ENCODE results near the gene TTLL12. TPM values are rescaled to one million over a fixed set of nuclear protein-coding genes. Genes with fewer than 3 reads are reported as not detected.
"Not testable (repeated sequence)": the region's sequence is repeated elsewhere in the genome, so short reads cannot be mapped to it uniquely, and the experiment has no call there.

TTLL12 gene
- total and polyA plus RNA-seq, 4 donors: 12.2 to 16.4 (median 13.4) TPM

DNA sequence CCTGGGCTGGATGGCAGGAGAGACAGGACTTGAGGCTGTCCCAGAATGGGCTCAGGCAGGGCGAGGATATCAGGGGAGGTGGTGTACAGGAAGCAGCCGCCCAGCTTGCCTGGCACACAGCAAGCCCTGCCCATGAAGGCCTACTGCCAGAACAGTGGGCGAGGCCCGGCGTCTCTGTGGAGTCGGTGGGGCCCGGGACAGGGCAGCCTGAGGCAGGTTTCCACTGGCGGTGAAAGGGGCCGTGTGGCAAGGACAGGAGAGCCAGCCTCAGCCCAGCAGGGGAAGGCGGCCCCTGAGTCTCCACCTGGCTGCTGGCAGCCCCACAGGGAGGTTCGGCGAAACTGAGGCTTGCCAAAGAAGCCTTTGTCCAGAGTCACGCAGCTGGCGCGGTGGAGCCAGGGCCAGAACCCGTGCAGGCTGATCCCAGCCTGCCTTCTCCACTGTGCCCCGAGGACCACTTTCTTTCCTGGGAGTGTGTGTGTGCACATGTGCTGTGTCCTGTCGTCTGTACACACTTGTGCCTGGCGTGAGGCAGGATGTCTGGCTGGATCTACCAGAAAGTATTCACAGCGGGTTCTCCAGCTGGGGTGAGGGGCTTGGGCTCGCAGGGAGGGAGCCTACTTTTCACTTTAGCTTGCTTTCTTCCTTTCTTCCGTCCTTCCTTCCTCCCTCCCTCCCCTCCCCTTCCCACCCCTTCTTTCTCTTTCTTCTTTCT is 34.4 kb downstream of the TTLL12 start:
- peak overlapping the region in 1 of 2 donors; percentile 87 for H3K27ac ChIP-seq (ENCODE audit: low read depth in 1 of 2, low read length in 2 of 2)
- peak overlapping the region; percentile 68 to 78 for H3K4me3 ChIP-seq (ENCODE audit: low read length in 2 of 2)
- intact Hi-C loops (cut with DNase I): loop anchor here in 1 of 2 donors (2.0 kb wide), 1 partner anchor 34 kb away; the partner anchor contains the start of gene TTLL12
- ATAC-seq (ENCODE audit: low FRiP score) (peak; percentile 79), DNase-seq (peak; percentile 90)
- WGBS, 2 donors: 1 to 2% methylated on average over 22 of the region's 22 CpGs
- no peaks in the 10 kb centered on the region for H3K27me3 ChIP-seq (ENCODE audit: control insufficient read depth in 1 of 2, insufficient read depth in 2 of 2, low read length in 1 of 2)
- H3K36me3 ChIP-seq (ENCODE audit: control insufficient read depth in 1 of 2, insufficient read depth in 2 of 2, low read length in 1 of 2): no peaks in the 10 kb centered on the region
- H3K9me3 ChIP-seq (ENCODE audit: control insufficient read depth, low read length): no peaks in the 10 kb centered on the region
- H3K4me1 ChIP-seq (ENCODE audit: control insufficient read depth in 1 of 2, insufficient read depth in 2 of 2, low read length in 2 of 2): no peaks in the 10 kb centered on the region

DNA sequence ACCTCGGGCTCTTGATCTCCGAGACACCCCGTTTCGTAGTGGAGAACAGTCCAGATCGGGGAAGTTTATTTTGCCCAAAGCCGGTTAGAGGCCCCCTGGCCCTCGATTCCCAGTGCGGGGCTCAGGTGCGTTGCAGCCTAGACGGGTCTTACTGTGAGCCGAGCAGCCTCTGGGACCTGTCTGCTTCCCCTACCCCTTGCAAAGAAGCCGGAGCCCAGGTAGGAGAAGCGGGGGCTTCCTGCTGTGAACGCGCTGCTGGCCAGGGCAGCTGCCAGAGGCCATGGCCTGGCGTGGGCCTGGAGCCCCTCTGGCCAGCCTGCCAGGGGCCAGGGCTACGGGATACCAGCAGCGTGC is 35.0 kb downstream of the TTLL12 start:
- intact Hi-C loops (cut with DNase I): loop anchor here in 1 of 2 donors (2.0 kb wide), 1 partner anchor 35 kb away; the partner anchor contains the start of gene TTLL12
- DNase-seq (no peak), ATAC-seq (ENCODE audit: low FRiP score) (no peak)
- H3K27ac ChIP-seq (ENCODE audit: low read depth in 1 of 2, low read length in 2 of 2): peak overlapping the region in 1 of 2 donors; percentile 87
- H3K36me3 ChIP-seq (ENCODE audit: control insufficient read depth in 1 of 2, insufficient read depth in 2 of 2, low read length in 1 of 2): no peaks in the 10 kb centered on the region
- peak overlapping the region; percentile 68 to 78 for H3K4me3 ChIP-seq (ENCODE audit: low read length in 2 of 2)
- H3K27me3 ChIP-seq (ENCODE audit: control insufficient read depth in 1 of 2, insufficient read depth in 2 of 2, low read length in 1 of 2): no peaks in the 10 kb centered on the region
- H3K9me3 ChIP-seq (ENCODE audit: control insufficient read depth, low read length): no peaks in the 10 kb centered on the region
- 1 to 5% methylated on average over 18 of the region's 18 CpGs for WGBS, 2 donors
- no peaks in the 10 kb centered on the region for H3K4me1 ChIP-seq (ENCODE audit: control insufficient read depth in 1 of 2, insufficient read depth in 2 of 2, low read length in 2 of 2)

DNA sequence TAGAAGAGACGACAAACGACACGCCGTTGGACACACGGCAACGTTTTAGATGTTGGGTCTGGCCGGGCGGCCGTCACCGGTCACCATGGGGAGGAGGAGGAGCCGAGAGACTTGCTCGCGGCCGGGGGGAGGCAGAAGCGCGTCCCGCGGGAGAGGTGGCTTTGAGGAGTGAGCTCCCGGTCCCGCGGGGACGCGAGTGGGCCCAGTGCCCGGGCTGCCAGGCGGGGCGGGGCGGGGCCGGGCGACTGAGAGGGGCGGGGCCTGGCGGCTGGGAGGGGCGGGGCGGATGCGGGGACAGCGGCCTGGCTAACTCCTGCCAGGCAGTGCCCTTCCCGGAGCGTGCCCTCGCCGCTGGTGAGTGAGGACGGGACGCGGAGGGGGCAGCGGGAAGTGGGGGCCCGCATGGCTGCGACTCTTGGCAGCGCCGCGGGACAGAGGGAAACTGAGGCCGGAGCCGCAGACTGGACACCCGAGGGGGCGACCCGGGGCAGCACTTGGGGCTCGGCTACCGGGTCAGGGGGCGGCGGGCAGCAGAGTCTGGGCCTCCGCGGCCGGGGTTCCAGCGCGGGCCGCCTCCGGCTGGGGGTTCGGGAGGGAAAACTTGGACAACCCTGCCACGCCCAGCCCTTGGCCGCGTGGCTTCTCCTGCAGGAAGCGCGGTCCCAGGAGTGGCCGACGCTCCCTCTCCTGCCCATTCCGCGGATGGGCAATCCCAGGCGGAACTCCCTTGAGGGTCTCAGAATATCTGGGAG is 35.5 kb downstream of the TTLL12 start, which contains the start of gene TSPO:
Gene TSPO (plus strand): TSS at position 309 of the 752 bp plus-strand sequence. CDS start 7,680 bp downstream, outside the sequence.
- Histone ChIP-seq H3K4me3 (ENCODE audit: low read length in 2 of 2) (peak within 1 kb of the TSS; percentile 68 to 78), H3K4me1 (ENCODE audit: control insufficient read depth in 1 of 2, insufficient read depth in 2 of 2, low read length in 2 of 2) (no peaks in the 10 kb centered on the region), H3K27me3 (ENCODE audit: control insufficient read depth in 1 of 2, insufficient read depth in 2 of 2, low read length in 1 of 2) (no peaks in the 10 kb centered on the region), H3K36me3 (ENCODE audit: control insufficient read depth in 1 of 2, insufficient read depth in 2 of 2, low read length in 1 of 2) (no peaks in the 10 kb centered on the region), H3K27ac (ENCODE audit: low read depth in 1 of 2, low read length in 2 of 2) (peak within 1 kb of the TSS in 1 of 2 donors; percentile 87), H3K9me3 (ENCODE audit: control insufficient read depth, low read length) (no peaks in the 10 kb centered on the region)
- ATAC-seq (ENCODE audit: low FRiP score) (peak; percentile 89), DNase-seq (peak; percentile 91 to 95)
- WGBS, 2 donors: 0 to 1% methylated on average over 61 to 75 of the region's 75 CpGs
- intact Hi-C loops (cut with DNase I): loop anchor here in 1 of 2 donors (2.0 kb wide), 1 partner anchor 35 kb away; the partner anchor contains the start of gene TTLL12

DNA sequence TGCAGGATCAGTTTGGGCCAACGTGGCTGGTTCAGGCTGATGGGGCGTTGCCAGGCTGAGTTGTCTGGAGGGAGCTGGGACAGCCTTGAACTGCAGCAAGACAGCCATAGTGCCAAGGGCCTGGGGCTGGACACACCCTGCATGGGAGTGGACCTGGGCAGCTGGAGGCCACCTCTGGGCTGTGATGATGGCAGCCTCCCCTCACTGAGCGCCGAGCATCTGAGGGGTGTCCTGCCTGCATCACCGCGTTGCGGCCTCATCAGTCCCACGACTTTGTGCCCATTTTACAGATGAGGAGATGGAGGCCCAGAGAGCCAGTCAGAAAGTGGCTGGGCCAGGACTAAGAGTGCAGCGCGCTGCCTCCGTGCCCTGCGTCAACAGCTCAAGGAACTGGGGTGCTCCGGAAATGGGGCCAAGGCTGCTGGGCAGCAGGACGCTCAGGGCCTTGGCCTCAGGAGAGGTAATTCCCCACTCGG is 36.2 kb downstream of the TTLL12 start:
- 58 to 64% methylated on average over 15 of the region's 15 CpGs for WGBS, 2 donors
- intact Hi-C loops (cut with DNase I): no loop called here
- ATAC-seq (ENCODE audit: low FRiP score): no peak

DNA sequence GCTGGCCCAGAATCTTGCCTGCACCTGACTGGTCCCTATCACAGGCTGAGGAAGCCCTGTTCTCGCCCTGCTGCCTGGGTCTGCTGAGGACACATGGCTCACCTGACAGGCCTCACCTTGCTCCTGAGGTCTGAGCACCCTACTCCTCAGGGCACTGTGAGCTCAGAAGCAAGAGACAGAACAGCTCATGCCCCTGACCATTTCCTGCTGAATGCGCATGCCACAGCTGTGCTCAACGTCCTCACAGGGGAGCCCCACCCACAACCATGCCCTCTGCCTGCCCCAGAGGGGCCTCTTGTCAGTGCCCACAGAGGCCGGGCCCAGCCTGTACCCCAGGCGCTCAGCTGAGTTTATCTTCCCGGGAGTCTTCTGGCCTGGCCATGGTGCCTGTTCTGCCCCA is 38.4 kb downstream of the TTLL12 start:
- Histone ChIP-seq H3K4me3 (ENCODE audit: low read length in 2 of 2) (no peak overlapping the region), H3K9me3 (ENCODE audit: control insufficient read depth, low read length) (no peaks in the 10 kb centered on the region), H3K27ac (ENCODE audit: low read depth in 1 of 2, low read length in 2 of 2) (no peak overlapping the region), H3K27me3 (ENCODE audit: control insufficient read depth in 1 of 2, insufficient read depth in 2 of 2, low read length in 1 of 2) (no peaks in the 10 kb centered on the region), H3K4me1 (ENCODE audit: control insufficient read depth in 1 of 2, insufficient read depth in 2 of 2, low read length in 2 of 2) (no peaks in the 10 kb centered on the region), H3K36me3 (ENCODE audit: control insufficient read depth in 1 of 2, insufficient read depth in 2 of 2, low read length in 1 of 2) (no peaks in the 10 kb centered on the region)
- ATAC-seq (ENCODE audit: low FRiP score) (no peak), DNase-seq (peak in 1 of 2 donors; percentile 63)
- WGBS, 2 donors: 73% methylated on average over 6 of the region's 6 CpGs
- intact Hi-C loops (cut with DNase I): no loop called here

More for the DNA sequence above, 36.2 kb downstream of the TTLL12 start:
- no peaks in the 10 kb centered on the region for H3K27me3 ChIP-seq (ENCODE audit: control insufficient read depth in 1 of 2, insufficient read depth in 2 of 2, low read length in 1 of 2)
- no peak overlapping the region for H3K27ac ChIP-seq (ENCODE audit: low read depth in 1 of 2, low read length in 2 of 2)
- H3K4me3 ChIP-seq (ENCODE audit: low read length in 2 of 2): no peak overlapping the region
- H3K36me3 ChIP-seq (ENCODE audit: control insufficient read depth in 1 of 2, insufficient read depth in 2 of 2, low read length in 1 of 2): no peaks in the 10 kb centered on the region
- DNase-seq: no peak
- no peaks in the 10 kb centered on the region for H3K4me1 ChIP-seq (ENCODE audit: control insufficient read depth in 1 of 2, insufficient read depth in 2 of 2, low read length in 2 of 2)
- H3K9me3 ChIP-seq (ENCODE audit: control insufficient read depth, low read length): no peaks in the 10 kb centered on the region

DNA sequence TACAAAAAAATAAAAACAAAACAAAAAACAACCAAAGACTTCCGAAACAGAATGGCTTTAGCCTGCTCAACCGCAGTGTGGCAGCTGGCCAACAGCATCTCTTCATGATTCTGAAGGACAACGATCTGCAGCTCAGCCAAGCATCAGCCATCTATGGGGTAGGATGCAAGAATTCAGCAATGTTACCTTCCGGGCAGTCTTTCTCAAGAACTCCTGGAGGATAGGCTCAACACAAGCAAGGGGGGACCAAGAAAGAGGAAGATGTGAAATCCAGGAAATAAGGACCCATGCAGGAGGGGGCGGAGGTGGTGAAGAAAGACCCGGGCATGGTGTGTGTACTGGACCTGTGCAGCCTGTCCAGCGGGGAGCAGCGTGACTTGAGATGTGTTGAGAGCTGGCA is 39.1 kb downstream of the TTLL12 start:
- 66 to 72% methylated on average over 8 of the region's 8 CpGs for WGBS, 2 donors
- DNase-seq (peak in 1 of 2 donors; percentile 68), ATAC-seq (ENCODE audit: low FRiP score) (no peak)
- intact Hi-C loops (cut with DNase I): no loop called here
- Histone ChIP-seq H3K36me3 (ENCODE audit: control insufficient read depth in 1 of 2, insufficient read depth in 2 of 2, low read length in 1 of 2) (no peaks in the 10 kb centered on the region), H3K4me3 (ENCODE audit: low read length in 2 of 2) (no peak overlapping the region), H3K27me3 (ENCODE audit: control insufficient read depth in 1 of 2, insufficient read depth in 2 of 2, low read length in 1 of 2) (no peaks in the 10 kb centered on the region), H3K9me3 (ENCODE audit: control insufficient read depth, low read length) (no peaks in the 10 kb centered on the region), H3K27ac (ENCODE audit: low read depth in 1 of 2, low read length in 2 of 2) (no peak overlapping the region), H3K4me1 (ENCODE audit: control insufficient read depth in 1 of 2, insufficient read depth in 2 of 2, low read length in 2 of 2) (no peaks in the 10 kb centered on the region)

DNA sequence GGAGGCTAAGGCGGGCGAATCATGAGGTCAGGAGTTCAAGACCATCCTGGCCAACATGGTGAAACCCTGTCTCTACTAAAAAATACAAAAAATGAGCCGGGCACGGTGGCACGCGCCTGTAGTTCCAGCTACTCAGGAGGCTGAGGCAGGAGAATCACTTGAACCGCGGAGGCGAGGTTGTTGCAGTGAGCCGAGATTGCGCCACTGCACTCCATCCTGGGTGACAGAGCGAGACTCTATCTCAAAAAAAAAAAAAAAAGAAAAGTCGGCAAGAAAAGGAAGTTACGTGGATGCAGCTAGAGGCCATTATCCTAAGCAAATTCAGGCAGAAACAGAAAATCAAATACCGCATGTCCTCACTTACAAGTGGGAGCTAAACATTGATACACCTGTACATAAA is 40.6 kb downstream of the TTLL12 start:
- H3K36me3 ChIP-seq (ENCODE audit: control insufficient read depth in 1 of 2, insufficient read depth in 2 of 2, low read length in 1 of 2); intact Hi-C loops (cut with DNase I); H3K4me1 ChIP-seq (ENCODE audit: control insufficient read depth in 1 of 2, insufficient read depth in 2 of 2, low read length in 2 of 2); H3K27me3 ChIP-seq (ENCODE audit: control insufficient read depth in 1 of 2, insufficient read depth in 2 of 2, low read length in 1 of 2); H3K9me3 ChIP-seq (ENCODE audit: control insufficient read depth, low read length); H3K27ac ChIP-seq (ENCODE audit: low read depth in 1 of 2, low read length in 2 of 2); ATAC-seq (ENCODE audit: low FRiP score); H3K4me3 ChIP-seq (ENCODE audit: low read length in 2 of 2): not testable (repeated sequence)
- DNase-seq: peak in 1 of 2 donors; percentile 62
- 92% methylated on average over 15 of the region's 15 CpGs for WGBS, 2 donors

DNA sequence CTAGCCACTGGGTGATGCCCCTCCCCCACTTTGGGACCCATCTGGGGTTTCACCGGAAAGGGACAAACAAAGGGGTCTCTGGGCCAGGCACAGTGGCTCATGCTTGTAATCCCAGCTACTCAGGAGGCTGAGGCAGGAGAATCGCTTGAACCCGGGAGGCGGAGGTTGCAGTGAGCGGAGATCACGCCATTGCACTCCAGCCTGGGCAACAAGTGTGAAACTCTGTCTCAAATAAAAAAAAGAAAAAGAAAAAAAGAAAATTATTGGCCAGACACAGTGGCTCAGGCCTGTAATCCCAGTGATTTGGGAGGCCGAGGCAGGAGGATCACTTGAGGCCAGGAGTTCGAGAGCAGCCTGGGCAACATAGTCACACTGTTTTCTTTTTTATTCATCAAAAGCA is 41.6 kb downstream of the TTLL12 start:
- ATAC-seq (ENCODE audit: low FRiP score); DNase-seq; H3K27me3 ChIP-seq (ENCODE audit: control insufficient read depth in 1 of 2, insufficient read depth in 2 of 2, low read length in 1 of 2); H3K9me3 ChIP-seq (ENCODE audit: control insufficient read depth, low read length); H3K36me3 ChIP-seq (ENCODE audit: control insufficient read depth in 1 of 2, insufficient read depth in 2 of 2, low read length in 1 of 2); intact Hi-C loops (cut with DNase I); H3K4me1 ChIP-seq (ENCODE audit: control insufficient read depth in 1 of 2, insufficient read depth in 2 of 2, low read length in 2 of 2); H3K27ac ChIP-seq (ENCODE audit: low read depth in 1 of 2, low read length in 2 of 2); H3K4me3 ChIP-seq (ENCODE audit: low read length in 2 of 2): not testable (repeated sequence)
- WGBS, 2 donors: 88 to 90% methylated on average over 8 of the region's 8 CpGs

Data from aorta (tissue), 5 donors.